Hypothalamus (tissue), 51 donors: ENCODE data around the gene PRKCB.
"Not testable (repeated sequence)": the region's sequence is repeated elsewhere in the genome, so short reads cannot be mapped to it uniquely, and the experiment has no call there.

Experiments used
- DNase-seq, 51 donors: peaks; one replicate each; lab custom pipeline; 2025; lab: John Stamatoyannopoulos, UW

PRKCB gene

DNA sequence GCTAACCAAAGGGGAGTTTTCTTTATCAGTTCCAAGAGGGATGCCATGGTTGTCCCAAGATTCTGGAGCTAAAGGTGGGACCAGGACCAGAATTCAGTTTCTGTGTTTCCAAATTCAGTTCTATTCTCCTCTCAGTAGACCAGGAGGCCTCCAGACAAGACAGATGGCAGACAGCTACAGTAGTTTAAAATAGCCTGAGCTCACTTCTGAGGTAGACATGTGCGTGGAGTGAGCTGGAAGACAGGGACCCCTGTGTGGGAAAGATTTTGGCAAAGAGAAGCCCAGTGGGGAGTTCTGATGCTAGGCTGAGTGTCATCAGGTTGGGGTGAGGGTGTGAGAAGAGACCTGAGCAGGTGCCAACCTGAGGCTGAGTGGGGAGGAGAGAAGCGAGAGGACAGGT lies 95.4 kb downstream of the PRKCB start:
- DNase-seq: no peak

DNA sequence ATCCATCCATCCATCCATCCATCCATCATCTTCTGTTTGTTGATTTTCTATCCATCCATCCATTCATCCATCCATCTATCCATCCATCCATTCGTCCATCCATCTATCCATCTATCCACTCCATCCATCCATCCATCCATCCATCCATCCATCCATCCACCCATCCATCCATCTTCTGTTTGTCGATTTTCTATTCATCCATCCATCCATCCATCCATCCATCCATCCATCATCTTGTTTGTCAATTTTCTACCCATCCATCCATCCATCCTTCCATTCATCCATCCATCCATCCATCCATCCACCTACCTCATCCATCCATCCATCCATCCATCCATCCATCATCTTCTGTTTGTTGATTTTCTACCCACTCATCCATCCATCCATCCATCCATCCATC lies 97.9 kb downstream of the PRKCB start:
- DNase-seq: not testable (repeated sequence)

DNA sequence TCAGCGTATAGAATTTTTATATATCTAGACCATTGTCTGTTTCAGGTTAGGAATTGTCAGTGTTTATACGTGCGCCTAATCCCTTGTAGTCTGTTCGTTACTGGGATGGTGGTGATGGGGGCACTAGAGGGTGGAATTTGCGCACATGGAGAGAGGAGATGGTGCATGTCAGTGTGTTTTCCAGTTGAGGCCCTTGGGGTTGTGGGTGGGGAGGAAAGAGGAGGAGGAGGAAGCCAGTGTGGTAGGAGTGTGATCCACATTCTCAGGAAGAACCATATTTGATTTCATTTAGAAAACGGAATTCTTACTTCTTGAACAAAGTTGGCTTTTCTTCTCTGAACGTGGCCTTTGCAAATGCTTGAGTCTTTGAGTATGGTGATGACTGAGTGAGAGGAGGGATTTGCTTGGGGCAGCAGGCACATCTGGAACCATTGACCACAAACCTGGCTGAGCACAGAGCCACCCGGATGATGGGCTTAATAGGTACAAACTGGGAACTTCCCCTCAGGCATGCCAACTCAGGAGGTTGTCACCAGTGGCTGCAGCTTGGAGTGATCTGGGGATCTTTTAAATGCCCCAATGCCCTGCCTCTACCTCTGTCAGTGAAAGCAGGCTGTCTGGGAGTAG lies 98.9 kb downstream of the PRKCB start:
- DNase-seq: no peak

DNA sequence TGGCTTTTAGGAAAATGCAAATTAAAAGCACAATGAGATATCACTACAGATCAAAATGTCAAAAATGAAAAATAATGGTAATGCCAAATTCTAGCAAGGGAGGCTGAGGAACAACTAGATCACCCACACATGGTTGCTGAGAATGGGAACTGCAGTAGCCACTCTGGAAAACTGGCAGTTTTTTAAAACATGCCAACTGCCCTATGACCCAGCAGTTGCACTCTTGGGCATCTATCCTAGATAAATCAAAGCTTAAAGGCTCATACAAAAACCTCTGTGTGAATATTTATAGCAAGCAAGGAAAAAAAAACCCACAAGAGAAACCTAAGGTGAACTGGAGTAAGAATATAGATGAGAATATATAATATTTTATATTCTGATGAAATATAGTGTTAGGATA lies 104.3 kb downstream of the PRKCB start:
- DNase-seq: no peak

DNA sequence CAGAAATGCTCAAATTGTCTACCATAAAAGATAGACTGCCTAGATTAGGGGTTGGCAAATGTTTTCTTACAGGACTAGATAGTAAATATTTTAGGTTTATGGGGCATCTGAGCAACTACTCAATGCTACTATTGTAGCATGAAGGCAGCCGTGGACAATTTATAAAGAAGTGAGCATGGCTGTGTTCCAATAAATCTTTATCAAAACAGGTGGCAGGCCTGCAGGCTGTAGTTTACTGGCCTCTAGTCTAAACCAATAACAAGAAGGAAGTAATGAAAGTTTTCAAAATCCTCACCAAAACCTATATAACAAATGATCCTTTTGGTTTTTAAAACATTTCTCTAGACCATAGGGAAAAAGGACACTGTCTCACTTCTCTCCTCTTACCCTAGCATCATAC lies 105.2 kb downstream of the PRKCB start:
- no peak for DNase-seq

DNA sequence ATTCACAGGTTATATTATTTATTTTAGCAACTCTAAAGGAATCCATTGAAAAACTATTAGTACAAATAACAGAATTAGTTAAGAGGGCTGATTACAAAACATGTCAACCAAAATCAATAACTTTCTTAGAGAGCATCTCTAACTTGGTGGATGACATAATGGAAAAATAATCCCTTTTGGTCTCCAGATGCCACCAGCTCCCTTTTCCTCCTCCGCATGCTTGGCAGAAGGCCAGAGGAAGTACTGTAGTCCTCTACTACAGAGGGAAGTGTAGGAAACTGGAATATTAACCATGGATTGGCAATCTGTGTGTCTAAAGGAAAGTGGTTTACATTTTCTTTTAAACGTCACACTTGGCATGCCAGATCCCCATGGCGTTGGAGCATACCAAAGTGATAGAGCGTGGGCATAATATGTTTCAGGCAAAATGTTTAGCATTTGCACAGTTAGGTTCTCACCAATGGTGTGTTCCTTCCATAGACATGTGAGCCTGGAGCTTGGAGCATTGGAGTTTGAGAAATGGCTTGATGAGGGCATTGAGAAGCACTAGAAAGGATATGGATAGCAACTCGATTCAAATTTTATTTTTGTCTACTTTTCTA lies 106.3 kb downstream of the PRKCB start:
- no peak for DNase-seq

DNA sequence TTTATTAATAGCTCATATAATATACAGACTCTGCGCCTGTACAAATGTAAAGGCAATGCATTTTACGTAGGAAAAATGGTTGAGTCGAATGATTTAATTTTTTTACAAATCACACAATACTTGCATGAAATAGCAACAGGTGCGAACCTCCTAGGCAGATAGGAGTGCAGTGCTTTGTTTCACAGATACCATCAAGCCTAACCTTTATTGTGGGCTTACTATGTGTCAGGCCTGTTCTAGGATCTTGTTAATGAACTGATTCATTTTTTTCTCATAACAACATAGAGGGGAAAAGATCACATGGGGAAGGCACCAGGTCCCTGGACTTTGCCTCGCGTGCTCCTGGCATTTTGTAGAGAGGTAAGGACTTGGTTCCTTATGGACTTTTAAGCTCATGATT lies 107.8 kb downstream of the PRKCB start:
- no peak for DNase-seq

DNA sequence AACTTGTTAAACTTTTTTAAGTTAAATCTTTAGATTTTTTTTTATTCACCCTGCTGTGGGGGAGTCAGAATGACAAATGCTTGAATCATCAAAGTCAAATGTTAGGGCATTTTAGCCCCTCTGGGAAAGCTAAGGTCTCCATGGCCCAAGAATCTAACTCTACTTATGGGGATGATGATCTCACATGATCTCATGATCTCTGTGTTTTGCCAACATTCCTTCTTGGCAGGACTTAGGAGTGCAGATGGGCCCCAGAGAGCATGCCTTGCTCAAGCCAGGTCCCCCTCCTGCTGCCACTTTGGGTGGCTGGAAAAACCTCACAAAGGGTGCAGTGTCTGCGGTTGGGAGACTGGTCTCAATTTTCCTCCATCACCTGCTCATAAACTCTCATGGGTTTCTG lies 108.6 kb downstream of the PRKCB start:
- DNase-seq: no peak

DNA sequence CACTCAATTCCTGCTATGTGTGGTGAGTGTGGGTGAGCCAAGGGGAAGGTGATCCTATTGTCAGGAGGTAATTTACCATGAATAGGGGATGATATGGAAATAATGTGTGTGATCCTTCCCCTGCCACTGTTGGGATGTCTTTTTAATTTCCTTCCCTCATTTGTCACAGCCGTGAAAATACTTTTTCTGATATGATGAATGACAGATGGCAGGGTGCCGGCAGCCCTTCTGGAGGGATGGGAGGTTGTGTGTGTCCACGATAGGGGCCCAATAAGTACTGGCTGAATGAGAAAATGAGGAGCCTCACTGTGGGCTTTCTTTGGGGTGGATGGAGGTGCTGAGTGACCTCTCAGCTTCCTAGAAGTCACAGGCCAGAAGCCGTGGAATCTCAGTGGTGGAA lies 109.5 kb downstream of the PRKCB start:
- DNase-seq: no peak

DNA sequence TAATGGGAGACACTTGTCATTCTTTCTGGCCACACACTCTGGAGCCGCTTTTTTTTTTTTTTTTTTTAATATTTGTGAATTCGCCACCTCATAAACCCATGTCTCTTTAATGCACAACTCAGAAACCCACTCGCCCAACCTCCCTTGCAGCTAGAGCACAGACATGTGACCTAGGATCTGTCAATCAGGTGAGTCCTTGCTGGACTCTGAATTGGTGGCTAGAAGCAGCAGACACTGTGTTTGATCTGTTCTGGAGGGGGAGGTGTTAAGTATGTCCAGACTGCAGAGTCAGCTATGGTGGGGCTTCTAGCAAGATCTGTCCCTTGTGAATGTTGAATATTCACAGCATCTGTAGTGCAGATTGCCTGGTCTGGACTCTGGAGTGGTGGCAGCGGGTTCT lies 112.1 kb downstream of the PRKCB start:
- no peak for DNase-seq

DNA sequence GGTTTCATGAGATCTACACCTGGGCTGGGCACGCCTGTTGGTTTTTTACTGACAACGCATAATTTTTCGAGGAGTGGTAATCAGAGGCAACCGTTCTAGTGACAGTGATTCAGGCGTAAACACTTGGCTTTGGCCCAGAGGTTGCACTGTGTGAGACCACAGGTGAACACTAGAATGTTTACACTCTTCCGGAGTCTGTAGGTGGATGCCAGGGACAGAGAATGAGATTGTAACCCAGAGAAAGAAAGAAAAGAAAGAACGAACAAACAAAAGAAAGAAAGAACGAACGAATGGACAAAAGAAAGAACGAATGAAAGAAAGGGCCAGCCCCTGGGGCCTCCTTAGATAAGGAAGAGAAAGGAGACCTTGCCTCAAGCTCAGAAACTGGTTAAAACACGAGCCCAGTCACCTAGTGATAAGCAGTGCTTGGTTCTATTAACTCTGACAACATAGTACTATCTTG lies 113.2 kb downstream of the PRKCB start:
- DNase-seq: no peak

DNA sequence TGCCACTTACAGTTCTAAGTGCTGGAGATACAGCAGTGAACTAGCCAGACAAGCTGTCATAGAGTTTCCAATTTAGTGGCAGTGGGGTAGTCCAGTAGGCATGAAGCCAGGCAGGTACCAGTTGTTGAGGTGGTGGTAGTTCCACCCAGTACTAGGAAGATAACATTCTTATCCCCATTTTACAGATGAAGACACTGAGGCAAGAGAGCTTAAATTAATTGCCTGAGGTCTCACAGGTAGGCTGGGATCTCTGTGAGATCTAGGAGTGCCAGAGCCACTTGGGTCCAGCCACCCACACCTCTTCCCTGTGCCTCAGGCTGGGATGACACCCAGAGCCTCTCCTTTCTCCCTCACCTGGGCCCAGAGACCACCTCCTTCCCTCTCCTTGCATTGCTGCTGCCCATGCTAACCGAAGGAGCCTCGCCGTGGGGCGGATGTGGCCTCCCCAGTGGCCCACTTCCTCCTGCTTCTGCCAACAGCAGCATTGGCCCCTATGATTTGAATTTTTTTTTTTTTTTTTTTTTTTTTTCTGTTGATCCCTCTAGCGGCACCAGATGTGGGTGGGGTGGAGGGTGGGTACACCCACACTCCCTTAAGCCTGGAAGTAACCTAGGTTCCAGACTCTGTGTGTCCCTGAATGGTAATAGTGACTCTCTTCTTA lies 114.0 kb downstream of the PRKCB start:
- DNase-seq: peak in 2 of 51 donors; percentile 3 to 6

DNA sequence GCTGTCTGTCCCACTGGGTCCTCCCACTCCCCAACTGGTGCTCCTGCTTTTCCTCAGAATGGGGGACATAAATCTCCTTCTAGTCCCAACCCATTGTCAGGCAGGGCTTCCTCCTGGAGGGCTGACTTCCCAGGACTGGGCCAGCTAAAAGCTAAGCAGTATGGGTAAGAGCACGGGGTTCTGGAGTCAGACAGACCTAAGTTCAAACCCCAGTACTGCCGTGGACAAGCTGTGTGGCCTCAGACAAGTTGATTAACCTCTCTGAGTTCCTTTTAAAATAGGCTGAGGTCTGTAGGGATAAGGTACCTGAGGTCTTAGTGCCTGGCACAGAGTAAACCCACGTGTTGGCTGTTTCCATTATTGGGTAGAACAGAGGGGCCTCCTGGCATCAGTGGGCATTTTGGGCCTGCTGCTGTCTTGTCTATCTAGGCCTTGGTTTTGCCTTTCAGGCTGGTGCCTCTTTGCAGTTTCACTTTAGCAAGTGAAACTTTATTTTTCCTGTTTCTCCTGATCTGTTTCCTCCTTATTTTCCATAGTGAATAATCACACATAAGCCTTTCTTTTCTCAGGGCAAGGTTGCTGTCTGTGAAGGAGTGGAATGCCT lies 114.6 kb downstream of the PRKCB start:
- no peak for DNase-seq

DNA sequence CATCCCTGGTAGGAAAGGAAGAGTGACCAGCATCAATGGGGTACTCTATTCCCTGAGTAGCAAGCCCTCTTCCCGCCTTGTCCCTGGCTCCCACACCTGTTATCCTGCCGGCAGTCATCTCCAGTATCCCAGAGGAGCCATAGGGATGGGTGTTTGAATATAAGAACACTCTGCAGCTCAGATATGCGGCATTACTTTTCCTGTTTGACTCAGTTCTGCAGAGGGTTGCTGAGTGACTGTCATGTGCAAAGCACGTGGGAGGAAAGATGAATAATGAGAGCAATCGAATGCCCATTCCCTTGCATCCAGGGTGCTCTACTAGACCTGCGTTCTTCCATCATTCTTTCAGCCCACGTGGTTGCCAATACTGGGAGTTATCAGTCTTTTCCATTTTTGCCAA lies 115.1 kb downstream of the PRKCB start:
- DNase-seq: peak in 2 of 51 donors; percentile 31 to 60

DNA sequence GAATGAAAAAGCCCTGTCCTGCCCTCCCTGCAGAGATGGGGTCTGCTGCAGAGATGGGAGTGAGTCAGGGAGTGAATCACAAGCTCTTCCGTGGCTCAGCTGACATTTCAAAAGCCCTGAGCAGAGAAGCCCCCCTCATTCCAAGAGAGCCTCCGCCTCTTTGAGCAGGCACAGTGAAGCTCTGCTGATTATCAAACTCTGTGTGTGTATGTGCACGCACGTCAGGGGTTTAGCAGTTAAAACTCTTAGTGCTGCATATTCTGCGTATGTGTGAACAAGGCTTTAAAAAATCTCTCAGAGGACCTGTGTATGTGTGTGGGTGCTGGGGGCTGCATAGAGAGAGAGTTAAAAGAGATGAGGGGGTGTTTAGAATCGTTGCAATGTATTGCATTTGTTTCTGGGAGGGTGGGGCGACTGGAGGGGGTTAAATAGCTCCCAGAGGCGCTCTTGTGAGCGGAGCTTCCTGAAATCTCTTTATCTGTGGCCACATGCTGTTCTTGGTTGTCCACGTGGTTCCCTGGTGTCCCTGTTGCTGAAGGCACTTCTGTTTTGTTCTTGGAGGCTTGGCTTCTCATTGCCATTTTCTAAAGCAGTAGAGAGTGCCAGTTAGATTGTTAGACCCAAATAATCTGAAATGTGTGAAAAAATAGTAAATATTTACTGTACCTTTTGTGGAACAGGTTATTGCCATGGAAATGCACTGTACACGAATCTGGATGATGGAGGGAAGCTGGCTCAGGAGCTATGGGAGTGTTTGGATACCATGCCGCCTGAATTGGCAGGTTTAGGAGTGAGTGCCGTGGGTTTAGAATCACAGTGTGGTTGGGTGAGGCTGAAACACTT lies 116.6 kb downstream of the PRKCB start:
- DNase-seq: peak in 29 of 51 donors; percentile 4 to 75 (median 29)

DNA sequence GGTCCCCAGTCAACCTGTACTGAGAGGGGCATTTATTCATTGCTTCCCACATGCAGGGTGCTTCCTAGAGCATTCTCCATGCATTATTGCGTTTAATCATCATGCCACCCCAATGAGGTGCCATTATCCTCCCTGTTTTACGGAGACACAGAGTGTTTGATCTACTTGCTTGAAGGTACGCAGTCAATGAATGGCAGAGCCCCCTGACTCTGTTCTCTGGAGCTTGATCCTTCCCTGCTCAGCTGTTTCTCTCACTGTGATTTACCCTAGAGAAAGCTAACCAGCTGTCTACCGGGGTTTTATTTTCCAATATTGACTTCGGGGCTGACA lies 117.2 kb downstream of the PRKCB start:
- no peak for DNase-seq

DNA sequence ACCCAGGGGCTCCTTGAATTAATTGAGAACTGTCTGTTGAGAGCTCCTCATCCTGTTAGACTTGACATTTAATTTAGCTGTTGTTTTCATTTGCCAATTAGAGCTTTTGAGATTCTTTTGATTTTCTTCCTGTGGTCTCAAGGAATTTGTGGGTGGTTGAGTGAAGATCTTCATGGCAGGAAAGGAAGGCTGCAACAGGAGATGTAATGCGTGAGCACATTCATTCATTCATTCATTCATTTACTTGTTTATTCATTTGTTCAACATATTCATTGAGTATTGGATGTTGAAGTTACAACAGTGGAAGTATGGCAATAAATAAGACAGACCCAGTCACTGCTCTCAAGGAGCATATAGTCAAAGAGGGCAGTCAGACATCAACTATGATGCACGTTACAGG lies 117.7 kb downstream of the PRKCB start:
- DNase-seq: no peak

DNA sequence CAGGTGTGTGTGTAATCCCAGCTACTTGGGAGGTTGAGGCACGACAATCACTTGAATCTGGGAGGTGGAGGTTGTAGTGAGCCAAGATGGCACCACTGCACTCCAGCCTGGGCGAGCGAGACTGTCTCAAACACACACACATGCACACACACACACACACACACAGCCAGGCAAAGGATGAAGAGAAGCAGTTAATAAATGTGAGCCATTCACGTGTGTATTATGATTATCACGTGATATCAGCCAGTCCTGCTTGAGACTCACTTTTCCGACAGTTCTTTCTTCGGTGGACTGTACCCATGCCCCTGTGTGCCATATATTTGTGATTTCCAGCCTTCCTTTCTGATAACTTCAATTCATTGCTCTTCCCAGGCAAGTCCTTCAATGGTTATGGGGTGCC lies 119.3 kb downstream of the PRKCB start:
- no peak for DNase-seq

DNA sequence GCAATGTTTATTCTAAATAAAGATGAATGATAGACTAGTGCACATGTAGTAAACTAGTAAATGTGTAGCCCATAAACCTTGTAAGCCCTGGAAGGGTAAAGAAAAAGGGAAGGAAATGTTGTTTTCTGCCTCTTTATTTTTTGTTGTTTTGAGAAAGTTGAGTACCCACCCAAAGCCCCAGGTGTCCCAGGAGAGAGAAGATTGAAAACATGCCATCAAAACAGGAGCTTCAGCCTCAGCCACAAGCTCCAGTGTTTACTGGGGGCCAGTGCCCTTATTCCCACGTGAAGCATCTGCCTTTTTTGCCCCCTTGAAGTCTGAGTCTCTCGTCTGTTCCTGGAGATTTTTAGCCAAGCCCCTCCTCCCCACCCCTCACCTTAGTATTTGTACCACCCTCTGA lies 121.5 kb downstream of the PRKCB start:
- no peak for DNase-seq

DNA sequence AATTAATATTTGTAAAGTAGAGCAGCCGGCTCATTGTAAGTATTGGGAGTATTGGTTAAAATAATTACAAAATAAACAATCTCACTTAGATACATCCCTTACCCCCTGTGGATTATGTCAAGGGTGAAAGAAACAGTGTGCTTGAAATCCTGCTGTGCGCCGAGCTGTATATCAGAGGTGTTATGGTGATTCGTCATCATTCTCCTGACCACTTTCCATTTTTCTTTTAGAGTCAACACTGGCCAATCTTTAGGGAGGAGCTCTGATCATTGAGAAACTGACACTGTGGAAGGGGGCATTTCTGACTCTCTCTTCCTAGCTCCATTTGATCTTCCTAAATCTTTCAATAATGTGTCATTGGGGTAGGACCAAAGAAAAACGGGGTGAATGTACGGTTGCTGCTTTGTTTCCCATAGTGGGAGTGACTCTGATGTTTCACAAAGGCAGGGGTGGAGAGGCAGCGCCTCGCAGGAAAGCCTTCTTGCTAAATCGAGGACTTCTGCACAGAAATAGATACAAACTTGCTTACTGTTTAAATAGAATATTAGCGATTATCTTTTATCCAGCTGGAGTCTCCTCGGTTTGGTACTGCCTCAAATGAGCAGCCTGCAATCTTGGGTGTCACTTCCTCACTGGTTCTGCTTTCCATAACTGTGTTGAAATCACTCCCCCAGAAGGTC lies 123.4 kb downstream of the PRKCB start:
- peak in 2 of 51 donors; percentile 10 to 49 for DNase-seq

DNA sequence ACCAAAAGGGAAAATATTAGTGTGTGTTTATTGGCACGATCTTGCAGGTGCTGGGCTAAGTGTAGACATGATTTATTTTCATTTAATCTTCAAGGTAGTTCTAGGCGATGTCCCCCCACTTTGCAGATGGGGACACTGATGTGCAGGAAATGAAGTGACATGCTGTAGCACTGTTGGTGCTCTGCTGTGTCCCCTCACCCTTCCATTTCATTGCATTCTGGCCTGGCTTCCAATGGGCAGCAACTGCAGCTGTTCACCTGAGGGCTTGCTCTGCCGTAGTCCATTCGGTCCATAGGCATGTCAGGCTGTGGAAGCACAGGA lies 123.9 kb downstream of the PRKCB start:
- DNase-seq: no peak
